Measurements from ENCODE around the gene LRP10. TPM values are rescaled to one million over a fixed set of nuclear protein-coding genes. Genes with fewer than 3 reads are reported as not detected.

The LRP10 gene
- total RNA-seq, 1 donor from 2014 or later = 83.3 TPM

DNA sequence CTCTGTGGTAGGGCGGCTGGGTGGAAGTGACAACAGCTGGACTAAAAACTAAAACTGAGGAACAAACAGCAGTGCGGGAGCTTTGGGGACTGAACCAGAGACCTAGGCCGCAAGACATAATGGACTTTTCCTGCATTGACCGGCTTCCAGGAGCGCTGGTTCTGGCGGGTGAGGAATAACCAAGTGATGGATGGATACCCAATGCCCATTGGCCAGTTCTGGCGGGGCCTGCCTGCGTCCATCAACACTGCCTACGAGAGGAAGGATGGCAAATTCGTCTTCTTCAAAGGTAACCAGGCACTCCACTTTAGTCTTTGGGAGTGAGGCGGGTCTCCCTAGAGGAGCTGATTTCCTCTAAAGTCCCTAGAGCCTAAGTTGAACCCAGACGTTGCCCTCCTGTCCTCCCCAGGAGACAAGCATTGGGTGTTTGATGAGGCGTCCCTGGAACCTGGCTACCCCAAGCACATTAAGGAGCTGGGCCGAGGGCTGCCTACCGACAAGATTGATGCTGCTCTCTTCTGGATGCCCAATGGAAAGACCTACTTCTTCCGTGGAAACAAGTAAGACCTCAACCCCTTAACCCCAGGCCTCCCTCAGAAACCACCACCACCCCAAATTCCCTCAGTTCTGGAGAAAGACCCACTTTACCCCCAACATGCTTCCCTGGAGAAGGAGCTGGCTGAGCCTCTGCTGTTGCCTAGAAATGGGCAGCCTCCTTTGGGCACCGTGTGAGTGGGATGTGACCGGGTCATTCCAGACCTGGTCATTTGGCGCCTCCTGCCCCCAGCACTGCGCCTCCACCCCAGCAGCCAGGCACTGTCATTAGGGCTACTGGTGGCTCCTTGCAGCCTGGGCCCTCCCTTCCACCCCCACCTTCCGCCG lies 27.1 kb upstream of the LRP10 start:
- CTCF ChIA-PET = interaction anchor here (0.6 kb wide), 1 partner anchor 260 kb away, joined by 3 read pairs; no protein-coding TSS in a partner anchor
- Mint-ChIP-seq H3K4me1 (no peaks in the 10 kb centered on the region), H3K4me3 (no peak overlapping the region), H3K27ac (no peak overlapping the region), H3K36me3 (ENCODE audit: low read depth) (no peaks in the 10 kb centered on the region), H3K27me3 (peaks cover 9% of the 10 kb centered on the region), H3K9me3 (no peaks in the 10 kb centered on the region)
- no peak for DNase-seq
- intact Hi-C loops (cut with micrococcal nuclease) = no loop called here
- POLR2A ChIA-PET = interaction anchor here (0.7 kb wide), 1 partner anchor 14 kb away, joined by 6 read pairs; no protein-coding TSS in a partner anchor
- TF ChIP-seq, protein P1, sequence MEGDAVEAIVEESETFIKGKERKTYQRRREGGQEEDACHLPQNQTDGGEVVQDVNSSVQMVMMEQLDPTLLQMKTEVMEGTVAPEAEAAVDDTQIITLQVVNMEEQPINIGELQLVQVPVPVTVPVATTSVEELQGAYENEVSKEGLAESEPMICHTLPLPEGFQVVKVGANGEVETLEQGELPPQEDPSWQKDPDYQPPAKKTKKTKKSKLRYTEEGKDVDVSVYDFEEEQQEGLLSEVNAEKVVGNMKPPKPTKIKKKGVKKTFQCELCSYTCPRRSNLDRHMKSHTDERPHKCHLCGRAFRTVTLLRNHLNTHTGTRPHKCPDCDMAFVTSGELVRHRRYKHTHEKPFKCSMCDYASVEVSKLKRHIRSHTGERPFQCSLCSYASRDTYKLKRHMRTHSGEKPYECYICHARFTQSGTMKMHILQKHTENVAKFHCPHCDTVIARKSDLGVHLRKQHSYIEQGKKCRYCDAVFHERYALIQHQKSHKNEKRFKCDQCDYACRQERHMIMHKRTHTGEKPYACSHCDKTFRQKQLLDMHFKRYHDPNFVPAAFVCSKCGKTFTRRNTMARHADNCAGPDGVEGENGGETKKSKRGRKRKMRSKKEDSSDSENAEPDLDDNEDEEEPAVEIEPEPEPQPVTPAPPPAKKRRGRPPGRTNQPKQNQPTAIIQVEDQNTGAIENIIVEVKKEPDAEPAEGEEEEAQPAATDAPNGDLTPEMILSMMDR (IDR thresholded peaks at IDR 0.05) = no peak
- no peak for ATAC-seq (ENCODE audit: low read depth)

DNA sequence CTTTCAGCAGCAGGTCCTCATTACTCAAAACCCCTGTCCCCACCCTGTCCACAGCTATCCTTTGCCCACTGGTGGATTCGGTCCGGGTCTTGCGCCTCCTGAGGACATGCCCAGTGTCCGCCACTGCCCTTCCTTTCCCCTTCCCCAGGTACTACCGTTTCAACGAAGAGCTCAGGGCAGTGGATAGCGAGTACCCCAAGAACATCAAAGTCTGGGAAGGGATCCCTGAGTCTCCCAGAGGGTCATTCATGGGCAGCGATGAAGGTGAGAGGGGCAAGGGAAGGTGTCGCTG lies 26.5 kb upstream of the LRP10 start:
- ATAC-seq (ENCODE audit: low read depth) = no peak
- Mint-ChIP-seq H3K4me1 (no peaks in the 10 kb centered on the region), H3K27ac (no peak overlapping the region), H3K9me3 (no peaks in the 10 kb centered on the region), H3K36me3 (ENCODE audit: low read depth) (no peaks in the 10 kb centered on the region), H3K4me3 (no peak overlapping the region), H3K27me3 (peaks cover 9% of the 10 kb centered on the region)
- intact Hi-C loops (cut with micrococcal nuclease) = no loop called here
- ChIA-PET POLR2A (interaction anchor here (0.6 to 1.0 kb wide), 4 partner anchors 10 to 1402 kb away, joined by 3 to 8 read pairs (median 5); no protein-coding TSS in a partner anchor), CTCF (interaction anchor here (0.6 kb wide), 1 partner anchor 260 kb away, joined by 3 read pairs; no protein-coding TSS in a partner anchor)
- DNase-seq = no peak
- TF ChIP-seq, protein P1 (IDR thresholded peaks at IDR 0.05) = no peak

DNA sequence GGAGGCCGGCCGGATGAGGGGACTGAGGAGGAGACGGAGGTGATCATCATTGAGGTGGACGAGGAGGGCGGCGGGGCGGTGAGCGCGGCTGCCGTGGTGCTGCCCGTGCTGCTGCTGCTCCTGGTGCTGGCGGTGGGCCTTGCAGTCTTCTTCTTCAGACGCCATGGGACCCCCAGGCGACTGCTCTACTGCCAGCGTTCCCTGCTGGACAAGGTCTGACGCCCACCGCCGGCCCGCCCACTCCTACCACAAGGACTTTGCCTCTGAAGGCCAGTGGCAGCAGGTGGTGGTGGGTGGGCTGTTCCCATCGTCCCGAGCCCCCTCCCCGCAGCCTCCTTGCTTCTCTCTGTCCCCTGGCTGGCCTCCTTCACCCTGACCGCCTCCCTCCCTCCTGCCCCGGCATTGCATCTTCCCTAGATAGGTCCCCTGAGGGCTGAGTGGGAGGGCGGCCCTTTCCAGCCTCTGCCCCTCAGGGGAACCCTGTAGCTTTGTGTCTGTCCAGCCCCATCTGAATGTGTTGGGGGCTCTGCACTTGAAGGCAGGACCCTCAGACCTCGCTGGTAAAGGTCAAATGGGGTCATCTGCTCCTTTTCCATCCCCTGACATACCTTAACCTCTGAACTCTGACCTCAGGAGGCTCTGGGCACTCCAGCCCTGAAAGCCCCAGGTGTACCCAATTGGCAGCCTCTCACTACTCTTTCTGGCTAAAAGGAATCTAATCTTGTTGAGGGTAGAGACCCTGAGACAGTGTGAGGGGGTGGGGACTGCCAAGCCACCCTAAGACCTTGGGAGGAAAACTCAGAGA lies 25.5 kb upstream of the LRP10 start:
- intact Hi-C loops (cut with micrococcal nuclease) = no loop called here
- Mint-ChIP-seq H3K4me1 (no peaks in the 10 kb centered on the region), H3K4me3 (no peak overlapping the region), H3K27me3 (peaks cover 9% of the 10 kb centered on the region), H3K36me3 (ENCODE audit: low read depth) (no peaks in the 10 kb centered on the region), H3K9me3 (no peaks in the 10 kb centered on the region), H3K27ac (no peak overlapping the region)
- ATAC-seq (ENCODE audit: low read depth) (no peak), DNase-seq (no peak)
- POLR2A ChIA-PET = interaction anchor here (1.0 kb wide), 1 partner anchor 24 kb away, joined by 3 read pairs; no protein-coding TSS in a partner anchor
- TF ChIP-seq, protein P1 (IDR thresholded peaks at IDR 0.05) = no peak
- CTCF ChIA-PET = no interaction called here

DNA sequence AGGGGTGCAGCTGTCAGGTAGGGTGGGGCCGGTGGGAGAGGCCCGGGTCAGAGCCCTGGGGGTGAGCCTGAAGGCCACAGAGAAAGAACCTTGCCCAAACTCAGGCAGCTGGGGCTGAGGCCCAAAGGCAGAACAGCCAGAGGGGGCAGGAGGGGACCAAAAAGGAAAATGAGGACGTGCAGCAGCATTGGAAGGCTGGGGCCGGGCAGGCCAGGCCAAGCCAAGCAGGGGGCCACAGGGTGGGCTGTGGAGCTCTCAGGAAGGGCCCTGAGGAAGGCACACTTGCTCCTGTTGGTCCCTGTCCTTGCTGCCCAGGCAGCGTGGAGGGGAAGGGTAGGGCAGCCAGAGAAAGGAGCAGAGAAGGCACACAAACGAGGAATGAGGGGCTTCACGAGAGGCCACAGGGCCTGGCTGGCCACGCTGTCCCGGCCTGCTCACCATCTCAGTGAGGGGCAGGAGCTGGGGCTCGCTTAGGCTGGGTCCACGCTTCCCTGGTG lies 24.7 kb upstream of the LRP10 start:
- no peaks in the 10 kb centered on the region for H3K9me3 Mint-ChIP-seq
- peaks cover 9% of the 10 kb centered on the region for H3K27me3 Mint-ChIP-seq
- ATAC-seq (ENCODE audit: low read depth) (no peak), DNase-seq (no peak)
- ChIA-PET POLR2A (no interaction called here), CTCF (no interaction called here)
- no peaks in the 10 kb centered on the region for H3K36me3 Mint-ChIP-seq (ENCODE audit: low read depth)
- H3K4me1 Mint-ChIP-seq = no peaks in the 10 kb centered on the region
- no peak overlapping the region for H3K4me3 Mint-ChIP-seq
- intact Hi-C loops (cut with micrococcal nuclease) = no loop called here
- no peak overlapping the region for H3K27ac Mint-ChIP-seq
- TF ChIP-seq, protein P1 (IDR thresholded peaks at IDR 0.05) = no peak

All from activated B cell treated with CpG ODN at 0.5 μM for 24 hours (primary cell).